Adrenal gland (tissue), 12 donors: ENCODE results near the gene SERPINB12. TPM values are rescaled to one million over a fixed set of nuclear protein-coding genes. Genes with fewer than 3 reads are reported as not detected.

Source experiments
- DNase-seq, 7 donors: peaks; one replicate each; pipeline ENCODE4 v3.0.0-alpha.2; 2019 to 2020
- H3K27ac ChIP-seq, 5 donors: fragments of 200-600 bp; sonication (generic) in 4 of 5; 1 replicate in 3 of 5; 2 replicates in 2 of 5; pipeline versions ENCODE4 v1.5.1 to v1.8.0; 2016 to 2020; ENCODE audit warnings: mild to moderate bottlenecking in 1 of 5
- H3K27me3 ChIP-seq: fragments of 200-600 bp; 2 replicates; pipeline ENCODE4 v1.8.0; 2021
- H3K36me3 ChIP-seq, 2 donors: fragments of 200-600 bp; replicated peaks in 1 of 2; 1 replicate in 1 of 2; 2 replicates in 1 of 2; pipeline versions ENCODE4 v1.5.1 to v1.8.0; 2018 to 2022
- H3K4me1 ChIP-seq, 2 donors: fragments of 200-600 bp; replicated peaks in 1 of 2; 1 replicate in 1 of 2; 2 replicates in 1 of 2; pipeline versions ENCODE4 v1.5.1 to v1.8.0; 2018 to 2021
- H3K4me3 ChIP-seq, 4 donors: fragments of 200-600 bp; sonication (generic) in 3 of 4; one replicate each; pipeline ENCODE4 v1.5.1; 2016 to 2018
- H3K9me3 ChIP-seq, 3 donors: fragments of 200-600 bp; sonication (generic) in 1 of 3; replicated peaks in 1 of 3; 1 replicate in 2 of 3; 2 replicates in 1 of 3; pipeline versions ENCODE4 v1.5.1 to v1.8.0; 2016 to 2021
- CTCF ChIP-seq, 6 experiments: fragments of 450-650 bp in 4 of 6; fragments of 200-600 bp in 2 of 6; sonication (generic) in 1 of 6; IDR thresholded peaks; 1 replicate in 5 of 6; 2 replicates in 1 of 6; pipeline versions ENCODE4 v1.5.1 to v1.8.0; 2016 to 2021; ENCODE audit warnings: antibody characterized with exemption in 6 of 6, mild to moderate bottlenecking in 2 of 6, moderate library complexity in 1 of 6
- POLR2A ChIP-seq, 2 donors: fragments of 450-650 bp; IDR thresholded peaks; one replicate each; pipeline ENCODE4 v1.6.1; 2017; ENCODE audit warnings: antibody characterized with exemption in 2 of 2, mild to moderate bottlenecking in 2 of 2, moderate library complexity in 1 of 2
- WGBS, 4 donors: extraction: QIAGEN DNeasy Blood & Tissue Kit in 2 of 4; methylation state at CpG; one replicate each; pipeline versions ENCODE4 v1.1.5 to v1.1.7; 2013 to 2017; 5-methylcytosine and 5-hydroxymethylcytosine counted together
- intact Hi-C, 2 donors: fragments of 100-400 bp; cut with DNase I; formaldehyde crosslinking; loops; one replicate each; pipeline versions ENCODE4 v1.14.1 to v1.15.0; 2022 to 2023
- polyA plus RNA-seq, 3 donors: library from polyadenylated mRNA; stranded (reverse); fragments of 200-250 nt in 2 of 3; fragments of 350-450 nt in 1 of 3; fragmentation: Illumina TruSeq in 1 of 3; extraction: RNeasy Lipid Tissue Mini Kit (QIAGEN cat#74804) in 1 of 3; gene quantifications; one replicate each; pipeline ENCODE4 v1.2.3, GENCODE V29; 2013 to 2014
- total RNA-seq, 9 donors: library from RNA; depleted of rRNA in 4 of 9; stranded (reverse); fragments of >200 nt in 4 of 9; fragments of 120-200 nt in 1 of 9; fragmentation: NEBNext Ultra II Directional in 1 of 9; extraction: Animal tissue kit (Norgen Biotek cat#: 25700) in 1 of 9; gene quantifications; one replicate each; pipeline versions ENCODE4 v1.1.0 to v1.2.4, GENCODE V29; 2013 to 2023
- donor health status: healthy with polysubstance abuse.
- donor health status: Bipolar disorder and iron deficiency.
- donor health status: DM: yes; HTN: yes; CAD: no.
- donor health status: DM: no; HTN: no; CAD: no.
- donor health status: DM: no; HTN: no; CAD: no.
- donor health status: DM: yes; HTN: yes; CAD: no.

The SERPINB12 gene
- total and polyA plus RNA-seq, 12 donors: 0.17 TPM; not detected in 11

- H3K4me3 ChIP-seq: no peak overlapping the region
- no peaks in the 10 kb centered on the region for H3K27me3 ChIP-seq
- H3K9me3 ChIP-seq: no peaks in the 10 kb centered on the region
- H3K27ac ChIP-seq: no peak overlapping the region
- intact Hi-C loops: no loop called here
- H3K4me1 ChIP-seq: no peaks in the 10 kb centered on the region
- 53 to 65% (median 56%) methylated on average over 3 of the region's 3 CpGs for WGBS, 4 donors
- H3K36me3 ChIP-seq: no peaks in the 10 kb centered on the region
- no peak for DNase-seq
- TF ChIP-seq CTCF (IDR thresholded peaks at IDR 0.05) (no peak), POLR2A (IDR thresholded peaks at IDR 0.05) (no peak)
These were observed 49.6 kb downstream of the SERPINB12 start for GRCh38 chr18:63591725-63592124.

- no peak for DNase-seq
- TF ChIP-seq CTCF (IDR thresholded peaks at IDR 0.05) (no peak), POLR2A (IDR thresholded peaks at IDR 0.05) (no peak)
- Histone ChIP-seq H3K27me3 (no peaks in the 10 kb centered on the region), H3K27ac (no peak overlapping the region), H3K4me1 (no peaks in the 10 kb centered on the region), H3K4me3 (no peak overlapping the region), H3K36me3 (no peaks in the 10 kb centered on the region), H3K9me3 (no peaks in the 10 kb centered on the region)
- intact Hi-C loops: no loop called here
- 50 to 75% (median 61%) methylated on average over 1 of the region's 1 CpG for WGBS, 4 donors
These were observed 50.3 kb downstream of the SERPINB12 start for GRCh38 chr18:63592471-63592870.

GRCh38 chr18:63596964-63597363, 54.8 kb downstream of the SERPINB12 start:
- no peaks in the 10 kb centered on the region for H3K36me3 ChIP-seq
- WGBS, 4 donors: 73 to 81% (median 76%) methylated on average over 14 of the region's 14 CpGs
- no peaks in the 10 kb centered on the region for H3K9me3 ChIP-seq
- intact Hi-C loops: no loop called here
- no peak overlapping the region for H3K4me3 ChIP-seq
- H3K4me1 ChIP-seq: no peaks in the 10 kb centered on the region
- no peak overlapping the region for H3K27ac ChIP-seq
- no peak for DNase-seq
- no peaks in the 10 kb centered on the region for H3K27me3 ChIP-seq
- TF ChIP-seq POLR2A (IDR thresholded peaks at IDR 0.05): no peak
- TF ChIP-seq CTCF (IDR thresholded peaks at IDR 0.05): no peak

- no peak for DNase-seq
- WGBS, 4 donors: 37 to 45% (median 40%) methylated on average over 1 of the region's 1 CpG
- no peaks in the 10 kb centered on the region for H3K9me3 ChIP-seq
- H3K27me3 ChIP-seq: no peaks in the 10 kb centered on the region
- TF ChIP-seq POLR2A (IDR thresholded peaks at IDR 0.05): no peak
- no peak for TF ChIP-seq CTCF (IDR thresholded peaks at IDR 0.05)
- H3K27ac ChIP-seq: no peak overlapping the region
- no peak overlapping the region for H3K4me3 ChIP-seq
- H3K36me3 ChIP-seq: no peaks in the 10 kb centered on the region
- H3K4me1 ChIP-seq: no peaks in the 10 kb centered on the region
- intact Hi-C loops: no loop called here
These were observed 61.2 kb downstream of the SERPINB12 start for GRCh38 chr18:63603355-63603754.
